ENCODE measurements around the gene RHOXF2B.

The RHOXF2B gene

DNA sequence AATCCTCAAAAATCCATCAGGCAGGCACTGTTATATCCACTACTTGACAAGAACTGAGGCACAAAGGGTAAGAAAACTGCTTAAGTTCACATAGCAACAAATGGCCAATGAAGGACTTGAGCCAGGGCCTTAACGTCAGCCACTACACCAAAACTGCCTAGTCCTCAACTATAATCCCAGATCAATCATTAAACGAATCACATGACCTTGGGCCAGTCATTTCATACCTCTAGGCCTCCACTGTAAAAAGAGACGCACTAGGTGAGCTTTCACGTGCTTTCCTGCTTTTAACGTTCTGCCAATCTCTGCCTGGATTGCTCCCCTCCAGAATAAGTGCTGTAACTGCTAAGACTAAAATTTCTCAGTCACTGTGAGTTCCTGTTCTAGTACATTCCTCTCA lies 54.7 kb downstream of the RHOXF2B start:
- H3K27ac ChIP-seq = no peak overlapping the region

More for the DNA sequence above, 54.7 kb downstream of the RHOXF2B start:
- no peak for DNase-seq (ENCODE audit: low read depth, low spot score)

Data from epithelial cell of prostate (primary cell).